ENCODE measurements around the gene IP6K1.
"Not testable (repeated sequence)": the region's sequence is repeated elsewhere in the genome, so short reads cannot be mapped to it uniquely, and the experiment has no call there.

The IP6K1 gene

DNA sequence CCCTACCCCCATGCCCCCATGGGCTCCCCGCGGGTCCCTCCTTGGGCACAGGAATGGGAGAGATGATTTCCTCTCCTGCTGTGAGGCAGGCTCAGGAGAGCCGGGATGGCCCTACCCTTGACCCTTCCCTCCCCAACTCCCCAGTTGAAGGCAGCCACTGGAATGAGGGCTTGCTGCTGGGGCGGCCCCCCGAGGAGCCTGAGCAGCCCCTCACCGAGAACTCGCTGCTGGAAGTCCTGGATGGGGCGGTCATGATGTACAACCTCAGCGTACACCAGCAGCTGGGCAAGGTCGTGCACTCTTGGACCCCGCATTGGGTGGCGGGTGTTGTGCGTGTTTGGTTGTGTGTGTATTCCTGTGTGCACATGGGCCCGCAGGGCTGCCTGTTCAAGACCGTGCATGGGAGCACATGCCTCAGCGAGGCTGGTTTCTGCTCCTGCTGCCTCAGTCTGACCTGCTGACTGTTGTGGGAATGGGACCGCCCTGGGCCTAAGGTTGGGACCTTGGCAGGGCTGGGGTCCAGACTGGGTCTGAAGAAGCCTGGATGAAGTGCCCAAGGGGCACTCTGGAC, 80.9 kb downstream of the IP6K1 start:
- DNase-seq: no peak

DNA sequence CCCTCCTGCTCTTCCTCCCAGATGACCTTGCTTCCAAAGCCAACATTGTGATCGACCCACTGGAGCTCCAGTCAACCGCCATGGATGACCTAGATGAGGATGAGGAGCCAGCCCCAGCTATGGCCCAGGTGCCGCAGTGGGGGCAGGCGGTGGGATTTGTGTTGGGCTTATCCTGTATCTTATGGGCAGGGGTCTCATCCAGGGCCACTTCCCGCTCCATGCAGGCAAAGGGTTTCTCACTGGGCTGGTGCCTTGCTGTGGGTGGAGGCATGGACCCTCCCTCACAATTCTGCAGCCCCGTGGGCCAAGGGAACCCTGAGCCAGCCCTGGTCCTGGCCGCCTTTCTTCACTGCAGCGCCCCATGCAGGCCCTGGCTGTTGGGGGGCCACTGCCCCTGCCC, 81.7 kb downstream of the IP6K1 start:
- no peak for DNase-seq

DNA sequence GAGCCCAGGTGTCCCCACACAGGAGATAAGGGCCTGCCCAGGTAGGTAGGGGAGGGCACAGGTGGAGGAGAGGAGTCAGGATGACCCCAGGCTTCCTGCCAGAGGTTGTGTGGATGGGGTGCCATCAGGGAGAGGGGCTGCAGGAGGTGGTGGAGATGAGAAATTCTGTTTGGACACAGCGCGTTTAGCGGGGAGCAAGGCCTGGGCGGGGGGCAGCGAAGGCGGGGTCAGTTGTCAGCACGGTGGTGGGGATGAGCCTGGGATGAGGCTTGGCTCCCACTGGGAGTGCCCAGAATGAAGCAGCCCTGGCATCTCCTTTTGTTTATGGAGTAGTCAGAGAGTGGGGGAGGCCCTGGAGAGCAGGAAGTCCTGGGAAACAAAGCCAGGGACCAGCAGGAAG, 82.4 kb downstream of the IP6K1 start:
- no peak for DNase-seq

DNA sequence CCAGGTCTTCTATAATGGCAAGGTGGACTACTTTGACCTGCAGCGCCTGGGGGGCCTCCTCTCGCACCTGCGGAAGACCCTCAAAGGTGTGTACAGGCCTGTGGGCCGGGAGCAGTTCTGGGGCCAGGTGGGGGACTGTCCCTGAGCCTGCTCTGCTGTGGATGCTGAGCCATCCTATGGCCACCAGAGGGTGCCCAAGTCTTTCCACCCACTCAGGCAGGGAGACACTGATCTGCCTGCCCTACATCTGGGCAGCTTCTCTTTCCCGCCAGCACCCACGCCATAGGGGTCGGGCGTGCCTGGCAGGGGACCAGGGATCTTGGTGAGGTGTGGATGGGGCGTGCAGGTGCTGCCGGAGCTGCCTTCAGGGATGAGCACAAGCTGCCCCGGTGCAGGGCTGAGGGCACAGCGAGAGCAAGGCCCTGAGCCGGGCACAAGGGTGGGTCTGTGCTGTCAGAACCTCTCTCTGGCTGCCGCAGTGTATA, 82.9 kb downstream of the IP6K1 start:
- DNase-seq: peak; percentile 46

DNA sequence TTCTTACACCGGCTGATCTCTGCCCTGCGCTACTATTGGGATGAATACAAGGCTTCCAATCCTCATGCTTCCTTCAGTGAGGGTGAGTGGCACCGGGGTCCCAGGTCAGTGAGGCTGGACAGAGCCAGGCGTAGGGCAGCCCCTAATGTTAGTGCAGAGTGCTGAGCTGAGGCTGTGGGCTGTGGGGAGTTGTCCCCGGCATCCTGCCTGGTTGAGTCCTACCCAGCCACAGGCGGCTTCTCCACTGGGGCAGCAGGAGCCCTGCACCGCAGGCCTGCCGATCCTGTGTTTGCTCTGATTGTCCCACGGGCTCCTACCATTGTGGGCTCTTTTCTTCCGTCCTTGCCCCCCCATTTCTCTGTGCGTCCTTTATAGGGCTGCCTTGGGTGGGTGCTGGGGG, 83.7 kb downstream of the IP6K1 start:
- no peak for DNase-seq

DNA sequence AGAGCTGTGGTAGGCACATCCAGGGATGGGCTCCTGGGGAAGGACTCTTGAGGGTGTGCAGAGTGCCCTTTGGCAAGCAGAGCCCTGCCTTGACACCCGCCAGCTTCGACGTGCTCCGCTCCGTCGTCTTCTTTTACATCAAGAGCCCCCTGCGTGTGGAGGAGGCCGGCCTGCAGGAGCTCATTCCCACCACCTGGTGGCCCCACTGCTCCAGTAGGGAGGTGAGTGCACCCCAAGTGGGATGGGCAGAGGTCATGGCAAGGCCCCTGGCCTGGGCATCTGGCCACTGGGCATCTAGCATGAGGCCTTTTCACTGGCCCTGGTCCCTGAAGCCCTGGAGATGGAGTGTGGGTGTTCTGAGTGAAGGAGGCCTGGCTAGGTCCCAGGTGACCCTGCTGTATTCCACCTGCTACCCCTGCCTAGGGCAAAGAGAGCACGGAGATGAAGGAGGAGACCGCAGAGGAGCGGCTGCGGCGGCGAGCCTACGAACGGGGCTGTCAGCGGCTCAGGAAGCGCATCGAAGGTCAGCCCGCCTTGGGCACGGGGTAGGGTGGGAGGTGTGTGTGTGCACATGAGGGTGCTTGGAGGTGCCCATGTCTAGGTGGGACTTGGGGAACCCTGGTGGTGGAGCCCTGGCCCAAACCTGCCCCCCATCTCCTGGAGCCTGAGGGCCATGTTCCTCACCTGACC, 84.8 kb downstream of the IP6K1 start:
- no peak for DNase-seq

DNA sequence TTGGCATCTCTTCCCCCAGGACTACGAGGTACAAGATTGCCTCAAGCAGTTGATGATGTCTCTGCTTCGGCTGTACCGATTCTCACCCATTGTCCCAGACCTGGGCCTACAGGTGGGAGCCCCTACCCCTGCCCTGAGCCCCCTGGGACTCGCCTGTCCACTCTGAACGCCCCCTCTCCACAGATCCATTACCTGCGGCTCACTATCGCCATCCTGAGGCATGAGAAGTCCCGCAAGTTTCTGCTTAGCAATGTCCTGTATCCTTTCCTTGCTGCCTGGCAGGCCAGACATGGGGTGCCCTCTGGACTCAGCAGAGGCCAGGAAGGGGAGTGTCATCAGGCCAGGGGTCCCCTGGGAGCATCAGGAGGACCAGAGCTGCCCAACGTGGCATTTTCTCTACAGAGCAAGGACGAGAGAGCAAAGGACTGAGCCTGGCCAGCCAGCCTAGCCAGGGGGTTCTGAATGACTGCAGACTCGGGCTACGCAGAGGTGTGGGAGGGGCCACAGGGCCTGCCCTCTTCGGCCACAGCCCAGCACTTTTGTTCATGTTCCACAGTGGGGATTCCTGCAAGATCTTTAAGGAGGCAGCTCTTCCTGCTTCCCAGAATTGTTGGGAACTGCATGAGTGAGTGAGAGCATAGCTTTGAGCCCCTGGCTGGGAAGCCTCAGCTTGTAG, 85.8 kb downstream of the IP6K1 start:
- no peak for DNase-seq

DNA sequence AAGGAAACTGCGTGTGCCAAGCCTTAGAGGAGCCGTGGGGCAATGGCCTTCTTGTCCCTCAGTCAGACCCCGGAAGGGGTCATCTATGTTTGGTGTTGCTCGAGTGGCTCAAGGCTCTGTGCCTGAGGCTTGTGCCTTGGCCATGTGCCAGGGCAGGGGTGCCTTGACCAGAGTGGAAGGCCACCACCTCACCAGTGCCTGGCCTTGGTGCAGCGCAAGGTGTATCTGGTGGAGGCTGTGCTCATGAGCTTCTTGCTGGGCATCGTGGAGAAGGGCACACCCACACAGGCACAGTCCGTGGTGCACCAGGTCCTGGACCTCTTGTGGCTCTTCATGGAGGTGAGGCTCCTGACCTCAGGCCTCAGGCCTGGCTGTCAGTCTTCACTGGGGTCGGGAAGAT, 86.3 kb downstream of the IP6K1 start:
- DNase-seq: no peak

DNA sequence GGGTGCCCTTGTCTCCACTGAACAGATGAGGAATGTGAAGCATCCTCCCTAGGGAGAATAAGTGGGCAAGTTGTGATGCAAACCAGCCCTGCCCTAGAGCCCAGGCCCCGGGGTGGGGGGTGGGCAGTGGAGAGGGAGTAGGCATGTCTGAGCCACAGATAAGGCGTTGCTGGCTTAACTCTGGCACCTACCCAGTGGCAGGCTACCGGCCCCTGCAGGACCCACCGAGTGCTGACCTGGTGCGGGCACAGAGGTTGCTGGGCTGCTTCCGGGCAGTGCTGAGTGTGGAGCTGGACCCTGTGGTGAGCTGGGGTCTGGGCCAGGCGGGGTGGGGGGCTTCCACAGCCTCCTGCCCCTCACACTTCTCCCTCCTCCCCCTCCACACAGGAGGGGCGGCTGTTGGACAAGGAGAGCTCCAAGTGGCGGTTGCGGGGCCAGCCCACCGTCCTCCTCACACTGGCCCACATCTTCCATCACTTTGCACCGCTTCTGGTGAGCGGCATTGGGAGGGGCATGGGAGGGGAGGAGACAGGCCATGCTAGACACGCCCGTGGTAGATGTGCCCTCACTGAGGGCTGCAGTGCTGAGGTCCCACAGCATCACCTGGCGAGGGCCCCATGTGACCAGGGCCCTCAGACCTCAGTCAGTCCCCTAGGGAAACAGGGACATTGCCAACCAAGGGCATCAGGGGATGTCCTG, 86.9 kb downstream of the IP6K1 start:
- DNase-seq: no peak

DNA sequence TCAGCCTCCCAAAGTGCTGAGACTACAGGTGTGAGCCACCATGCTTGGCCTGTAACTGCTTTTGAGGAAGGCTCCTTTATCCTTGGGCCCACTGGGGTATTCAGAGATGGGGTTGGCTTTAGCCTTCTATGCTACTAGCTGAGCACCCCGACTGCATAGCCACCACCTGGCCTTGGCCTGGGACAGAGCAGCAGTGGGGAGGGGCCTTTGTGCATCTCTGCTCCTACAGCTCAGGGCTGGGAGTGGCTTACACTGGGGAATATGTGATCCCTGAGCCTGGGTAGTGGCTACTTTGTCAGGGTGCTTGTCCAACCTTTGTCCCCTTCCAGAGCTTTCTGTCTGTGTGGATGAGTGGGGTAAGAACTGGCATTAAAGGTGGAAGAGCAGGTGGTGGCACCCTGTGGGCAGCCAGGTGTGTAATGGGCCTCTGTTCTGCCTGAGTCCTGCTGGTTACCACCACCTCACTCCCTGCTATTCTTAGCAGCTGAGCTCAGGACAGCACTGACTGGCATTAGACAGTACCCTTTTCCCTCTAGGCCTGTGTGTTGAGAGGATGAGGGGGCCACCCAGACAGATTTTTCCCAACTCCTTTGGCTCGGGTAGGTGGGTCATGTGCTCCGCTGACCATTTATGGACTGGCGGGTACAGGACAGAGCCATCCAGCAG, 90.9 kb downstream of the IP6K1 start:
- DNase-seq: not testable (repeated sequence)

DNA sequence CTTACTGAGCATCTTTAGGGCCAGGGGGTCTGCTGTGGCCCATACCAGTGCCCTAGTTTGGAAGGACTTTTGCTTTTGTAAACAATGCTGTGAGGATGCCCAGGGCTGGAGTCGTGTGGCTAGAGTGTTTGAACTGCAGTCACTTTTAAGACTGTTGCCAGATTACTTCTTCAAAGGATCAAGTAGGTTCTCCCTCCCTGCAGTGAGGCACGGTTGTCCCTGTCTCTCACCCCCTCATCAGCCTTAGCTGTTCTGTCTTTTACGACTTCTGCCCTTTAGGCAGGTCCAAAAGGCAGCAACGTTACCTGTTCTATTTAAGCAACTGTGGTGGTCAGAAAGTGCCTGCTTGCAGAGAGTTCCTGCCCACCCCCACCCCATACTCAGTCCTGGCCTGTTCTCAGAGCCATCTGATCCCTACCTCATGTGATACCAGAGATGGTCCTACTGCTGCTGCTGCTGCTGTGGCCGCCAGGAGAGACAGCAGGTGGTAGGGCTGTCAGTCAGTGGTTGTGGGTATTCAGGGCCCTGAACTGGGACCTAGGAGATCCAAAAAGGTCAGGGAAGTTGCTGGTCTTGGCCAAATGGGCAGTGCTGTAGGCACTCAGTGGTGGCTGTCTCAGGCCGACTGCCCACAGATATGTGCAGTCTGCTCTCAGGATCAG, 91.8 kb downstream of the IP6K1 start:
- DNase-seq: not testable (repeated sequence)

DNA sequence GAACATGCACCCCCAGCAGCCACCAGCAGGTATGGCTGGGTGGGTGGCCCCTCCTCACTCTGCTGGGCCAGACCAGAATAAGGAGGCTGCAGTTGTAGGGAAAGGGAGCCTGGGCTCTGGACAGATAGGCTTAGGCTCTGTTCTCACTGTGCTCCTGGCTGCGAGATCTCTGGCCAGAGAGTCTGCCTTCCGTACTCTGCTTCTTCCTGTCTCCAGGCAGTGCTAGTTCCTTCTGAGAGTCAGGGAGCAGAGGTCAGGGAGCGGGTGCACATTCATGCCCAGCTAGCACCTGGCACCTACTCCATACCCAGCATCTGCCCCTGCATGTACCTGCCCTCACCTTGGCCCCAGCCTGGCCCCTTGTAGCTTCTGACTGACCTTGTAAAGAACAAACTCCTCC, 94.9 kb downstream of the IP6K1 start:
- DNase-seq: not testable (repeated sequence)

DNA sequence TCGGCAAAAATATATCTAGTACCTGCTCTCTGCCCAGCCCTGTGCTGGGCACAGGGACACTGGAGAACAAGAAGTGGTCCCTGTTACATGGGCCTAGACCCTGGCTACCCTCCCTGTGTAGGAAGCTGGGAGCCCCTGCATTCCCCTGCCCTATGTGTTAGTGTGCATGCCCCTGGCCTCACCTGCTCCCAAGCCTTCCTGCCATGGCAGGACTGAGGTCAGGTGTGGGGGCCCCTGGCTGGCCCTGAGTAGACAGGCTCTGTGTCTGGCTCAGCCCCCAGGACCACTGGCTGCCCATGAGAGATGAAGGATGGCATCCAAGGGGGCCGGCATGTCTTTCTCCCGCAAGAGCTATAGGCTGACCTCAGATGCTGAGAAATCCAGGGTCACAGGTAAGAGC, 95.5 kb downstream of the IP6K1 start:
- DNase-seq: not testable (repeated sequence)

DNA sequence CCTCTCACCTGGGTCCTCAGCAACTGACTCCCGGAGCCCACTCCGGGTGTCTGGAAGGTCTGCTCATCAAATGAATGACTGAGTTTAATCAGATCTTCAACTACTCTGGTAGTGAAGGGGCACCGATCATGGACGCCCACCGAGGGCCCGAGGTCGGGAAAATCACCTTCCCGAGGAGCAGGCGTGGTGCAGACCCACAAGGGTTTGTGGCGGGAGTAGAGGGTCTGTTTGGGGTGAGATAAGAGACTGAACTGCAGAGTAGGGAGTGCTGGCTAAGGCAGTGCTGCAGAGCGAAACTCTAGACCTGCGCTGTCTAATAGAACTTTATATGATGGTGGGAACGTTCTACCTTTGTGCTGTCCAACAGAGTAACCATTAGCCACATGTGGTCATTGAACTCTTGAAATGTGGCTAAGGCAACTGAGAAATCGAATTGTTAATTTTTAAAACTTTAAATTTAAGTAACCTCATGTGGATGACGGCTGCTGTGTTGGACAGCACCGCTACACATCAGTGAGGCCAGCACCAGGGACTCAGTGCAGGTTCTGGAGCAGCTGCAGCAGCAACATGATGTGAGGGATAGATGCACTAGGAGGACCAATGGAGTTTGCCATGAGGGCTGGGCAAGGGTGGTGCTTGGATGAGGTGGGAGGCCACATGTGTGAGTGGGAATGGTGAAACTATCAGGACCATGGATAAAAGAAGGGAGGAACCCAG, 96.3 kb downstream of the IP6K1 start:
- not testable (repeated sequence) for DNase-seq

DNA sequence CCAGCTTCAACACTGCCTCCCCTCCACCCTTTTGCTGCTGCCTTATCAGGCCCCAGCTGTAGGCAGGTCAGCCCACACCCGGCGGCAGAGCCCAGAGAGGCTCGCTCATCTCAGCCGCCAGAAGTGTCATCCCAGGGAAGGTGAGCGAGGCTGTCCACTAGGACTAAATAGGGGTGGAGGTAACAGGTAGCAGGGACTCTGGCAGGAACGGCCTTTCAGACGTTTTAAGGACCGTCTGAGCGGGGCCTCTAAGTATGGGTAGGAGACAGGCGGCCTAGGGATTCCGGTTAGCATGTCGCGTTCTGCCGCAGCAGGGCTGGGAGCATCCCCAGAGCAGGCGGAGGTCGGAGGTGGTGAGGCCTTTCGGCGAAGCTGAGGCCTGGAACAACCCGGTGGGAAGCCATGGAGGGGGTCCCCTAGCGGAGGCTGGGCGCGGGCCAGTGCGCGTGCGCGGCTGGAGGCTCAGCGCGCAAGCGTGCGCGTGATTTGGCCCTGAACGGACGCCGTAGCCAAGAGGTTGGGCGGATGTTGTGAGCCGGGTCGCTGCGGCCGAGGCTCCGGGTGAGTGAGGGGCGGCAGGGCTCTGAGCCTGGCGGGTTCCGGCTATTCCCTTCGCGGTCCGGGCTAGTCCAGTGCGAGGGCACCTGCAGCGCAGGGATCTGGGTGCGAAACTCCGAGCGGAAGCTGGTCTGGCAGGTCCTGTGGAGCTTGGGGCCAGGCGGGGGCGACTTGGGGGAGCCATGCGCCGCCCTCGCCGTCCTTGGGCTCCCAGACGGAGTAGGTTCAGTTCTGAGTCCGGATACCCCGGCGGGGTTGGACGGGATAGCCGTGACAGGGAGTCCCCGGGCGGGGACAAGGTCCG, 97.1 kb downstream of the IP6K1 start, which contains the start of the genes MST1 and RNF123:
Gene MST1 (minus strand): TSS at position 429 of the 862 bp plus-strand sequence. CDS start 783 bp downstream, outside the sequence.
Gene RNF123 (plus strand): TSS at position 512 of the 862 bp plus-strand sequence. CDS start 1,609 bp downstream, outside the sequence.
- DNase-seq: peak; percentile 92

DNA sequence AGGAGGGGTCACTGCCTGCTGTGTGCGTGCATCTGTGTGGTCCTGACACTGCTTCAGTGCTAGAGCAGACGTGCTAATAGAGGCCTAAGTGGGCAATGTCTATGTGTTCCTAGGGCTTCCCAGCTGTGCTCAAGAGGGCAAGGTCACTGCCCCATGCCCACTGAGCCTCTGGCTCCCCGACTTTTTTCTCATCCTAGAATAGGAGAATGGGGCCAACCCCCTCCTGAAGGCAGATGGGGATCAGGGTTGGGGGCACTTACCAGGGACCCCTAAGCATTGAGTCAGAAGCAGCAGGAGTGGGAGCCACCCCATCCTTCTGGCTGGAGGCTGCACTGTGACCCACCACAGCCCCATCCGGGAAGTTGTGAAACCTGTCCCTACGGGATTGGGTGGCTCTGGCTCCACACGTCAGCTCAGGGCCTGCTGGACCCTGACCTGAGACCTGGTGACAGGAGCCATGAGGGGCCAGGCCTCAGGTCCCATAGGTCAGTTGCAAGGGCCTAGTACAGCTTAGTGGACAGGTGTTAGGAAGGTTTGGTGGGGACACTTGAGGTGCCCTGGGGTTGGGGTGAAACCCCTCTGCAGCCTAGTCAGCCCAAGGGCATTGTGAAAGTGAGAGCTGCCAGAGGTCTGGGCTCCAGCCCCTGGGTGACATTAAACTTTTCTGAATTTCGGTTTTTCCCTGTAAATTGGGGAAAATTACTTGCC, 97.8 kb downstream of the IP6K1 start:
- not testable (repeated sequence) for DNase-seq

DNA sequence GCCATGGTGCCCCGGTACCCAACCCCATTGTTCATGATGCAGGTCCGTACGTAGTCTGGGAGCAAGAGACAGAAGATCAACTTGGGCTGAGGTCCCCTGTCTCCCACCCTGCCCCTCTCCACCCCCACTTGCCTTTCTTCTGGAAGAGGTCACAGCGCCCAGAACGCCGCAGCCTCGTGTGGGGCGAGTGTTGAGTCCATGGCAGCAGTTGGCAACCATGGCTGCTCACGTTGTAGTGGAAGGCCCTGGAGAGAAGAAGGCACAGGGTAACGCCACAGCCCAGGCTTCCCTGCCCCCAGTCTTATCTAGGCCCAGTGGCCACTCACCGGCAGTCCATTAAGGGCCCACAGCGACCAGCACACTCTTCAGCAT, 98.9 kb downstream of the IP6K1 start:
- not testable (repeated sequence) for DNase-seq

DNA sequence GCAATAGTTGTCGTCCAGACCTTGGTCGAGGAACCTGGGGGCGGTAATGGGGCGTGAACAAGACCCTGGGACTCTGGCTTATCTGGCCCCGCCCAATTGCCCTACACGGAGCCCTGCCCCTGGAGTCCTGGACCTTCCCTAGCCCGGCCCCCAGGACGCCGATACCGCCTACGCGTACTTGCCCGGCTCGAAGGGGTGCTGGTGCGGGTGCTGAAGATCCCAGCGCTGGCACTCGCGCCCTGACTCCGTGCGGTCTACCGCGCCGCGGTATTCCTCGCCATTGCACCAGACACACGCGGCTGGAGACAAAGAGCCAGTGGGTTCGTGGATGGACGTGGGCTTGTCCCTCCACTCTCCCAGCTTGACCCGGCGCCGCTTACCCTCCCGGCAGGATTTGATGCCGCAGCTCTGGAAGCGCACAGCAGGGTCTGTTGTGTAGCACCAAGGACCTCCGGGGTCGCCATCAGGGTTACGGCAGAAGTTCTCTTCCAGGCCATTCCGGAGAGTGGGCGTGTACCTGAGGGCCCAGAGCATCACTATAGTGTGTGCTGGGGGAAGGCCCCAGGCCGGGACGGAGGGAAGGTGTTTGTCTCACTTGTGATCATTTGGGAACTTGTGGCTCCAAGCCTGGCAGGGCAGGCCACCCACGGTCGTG, 99.4 kb downstream of the IP6K1 start:
- DNase-seq: peak; percentile 43

DNA sequence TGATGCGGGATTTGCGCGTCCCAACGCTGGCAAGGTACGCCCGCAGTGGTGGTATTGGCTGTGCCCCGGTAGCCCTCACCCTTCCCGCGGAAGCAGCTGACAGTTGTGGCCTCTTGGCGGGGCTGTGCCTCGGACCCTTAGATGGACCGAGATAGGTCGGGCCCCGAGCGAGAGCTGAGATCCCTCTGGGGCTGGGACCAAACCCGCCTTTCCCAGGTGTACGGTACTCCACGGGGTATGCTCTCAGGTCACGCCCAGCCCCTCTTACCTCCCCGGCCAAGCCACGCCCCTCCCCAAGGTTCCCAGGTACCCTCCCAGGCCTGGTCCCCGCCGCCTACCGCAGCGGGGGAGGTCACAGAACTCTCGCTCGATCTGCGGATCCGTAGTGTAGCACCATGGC, 100.0 kb downstream of the IP6K1 start:
- peak; percentile 30 for DNase-seq
